ENCODE measurements around the gene KANSL1.

Gene KANSL1

GRCh38 chr17:45998987-45999899 is 194.0 kb downstream of the KANSL1 start, which contains the start of gene STH:
STH (plus strand) TSS chr17:45999250; CDS start chr17:45999280, 30 bp downstream.
- no peak for DNase-seq

- no peak for DNase-seq
These were observed 195.6 kb downstream of the KANSL1 start for GRCh38 chr17:45997624-45998023.

GRCh38 chr17:45997166-45997565 is 196.1 kb downstream of the KANSL1 start:
- no peak for DNase-seq

- DNase-seq = no peak
These were observed 196.8 kb downstream of the KANSL1 start for GRCh38 chr17:45996282-45996937.

GRCh38 chr17:45995627-45996270 is 197.5 kb downstream of the KANSL1 start:
- DNase-seq = no peak

- no peak for DNase-seq
These were observed 198.2 kb downstream of the KANSL1 start for GRCh38 chr17:45994987-45995386.

- no peak for DNase-seq
These were observed 199.1 kb downstream of the KANSL1 start for GRCh38 chr17:45993962-45994627.

GRCh38 chr17:45992904-45993303 is 200.3 kb downstream of the KANSL1 start:
- no peak for DNase-seq

GRCh38 chr17:45992175-45992574 is 201.1 kb downstream of the KANSL1 start:
- no peak for DNase-seq

GRCh38 chr17:45991341-45991740 is 201.9 kb downstream of the KANSL1 start:
- no peak for DNase-seq

GRCh38 chr17:45990886-45991285 is 202.3 kb downstream of the KANSL1 start:
- no peak for DNase-seq

- no peak for DNase-seq
These were observed 203.5 kb downstream of the KANSL1 start for GRCh38 chr17:45989759-45990158.

- no peak for DNase-seq
These were observed 205.5 kb downstream of the KANSL1 start for GRCh38 chr17:45987706-45988105.

- DNase-seq = no peak
These were observed 207.2 kb downstream of the KANSL1 start for GRCh38 chr17:45986056-45986455.

- no peak for DNase-seq
These were observed 207.8 kb downstream of the KANSL1 start for GRCh38 chr17:45985447-45985846.

- no peak for DNase-seq
These were observed 208.9 kb downstream of the KANSL1 start for GRCh38 chr17:45984368-45984767.

- no peak for DNase-seq
These were observed 209.5 kb downstream of the KANSL1 start for GRCh38 chr17:45983614-45984310.

GRCh38 chr17:45982791-45983613 is 210.2 kb downstream of the KANSL1 start:
- no peak for DNase-seq

- DNase-seq = peak in 1 of 3 donors; percentile 8
These were observed 211.9 kb downstream of the KANSL1 start for GRCh38 chr17:45981306-45981705.

GRCh38 chr17:45980855-45981254 is 212.4 kb downstream of the KANSL1 start:
- DNase-seq = no peak

All from suppressor macrophage treated with lipopolysaccharide for 1 hour (primary cell).